Measurements from ENCODE around the gene SPRR1A.
A peak's percentile ranks its signal among the peaks of the same experiment; 100 is the strongest.

Gene SPRR1A

DNA sequence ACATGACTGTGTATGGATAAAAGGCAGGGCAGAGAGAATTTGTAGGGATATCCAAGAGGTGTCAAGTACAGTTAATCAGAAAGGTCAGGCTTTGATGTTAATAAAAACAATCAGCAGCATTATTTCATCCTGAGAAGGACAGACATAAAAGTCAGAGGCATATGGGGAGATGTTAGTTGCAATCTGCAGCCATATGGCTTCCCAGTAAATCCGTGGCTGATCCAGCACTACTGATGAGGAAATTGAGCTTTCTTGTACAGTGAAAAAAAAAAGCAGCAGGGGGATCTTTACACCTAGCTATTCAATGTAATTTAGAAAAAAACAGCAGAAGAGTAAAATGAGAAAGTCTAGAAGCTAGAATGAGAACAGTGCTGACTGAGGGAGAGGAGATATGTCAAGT is 44.9 kb downstream of the SPRR1A start:
- H3K36me3 ChIP-seq (ENCODE audit: control insufficient read depth, insufficient read depth, low read length), result no peaks in the 10 kb centered on the region
- TF ChIP-seq, protein P1, sequence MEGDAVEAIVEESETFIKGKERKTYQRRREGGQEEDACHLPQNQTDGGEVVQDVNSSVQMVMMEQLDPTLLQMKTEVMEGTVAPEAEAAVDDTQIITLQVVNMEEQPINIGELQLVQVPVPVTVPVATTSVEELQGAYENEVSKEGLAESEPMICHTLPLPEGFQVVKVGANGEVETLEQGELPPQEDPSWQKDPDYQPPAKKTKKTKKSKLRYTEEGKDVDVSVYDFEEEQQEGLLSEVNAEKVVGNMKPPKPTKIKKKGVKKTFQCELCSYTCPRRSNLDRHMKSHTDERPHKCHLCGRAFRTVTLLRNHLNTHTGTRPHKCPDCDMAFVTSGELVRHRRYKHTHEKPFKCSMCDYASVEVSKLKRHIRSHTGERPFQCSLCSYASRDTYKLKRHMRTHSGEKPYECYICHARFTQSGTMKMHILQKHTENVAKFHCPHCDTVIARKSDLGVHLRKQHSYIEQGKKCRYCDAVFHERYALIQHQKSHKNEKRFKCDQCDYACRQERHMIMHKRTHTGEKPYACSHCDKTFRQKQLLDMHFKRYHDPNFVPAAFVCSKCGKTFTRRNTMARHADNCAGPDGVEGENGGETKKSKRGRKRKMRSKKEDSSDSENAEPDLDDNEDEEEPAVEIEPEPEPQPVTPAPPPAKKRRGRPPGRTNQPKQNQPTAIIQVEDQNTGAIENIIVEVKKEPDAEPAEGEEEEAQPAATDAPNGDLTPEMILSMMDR (IDR thresholded peaks at IDR 0.05; ENCODE audit: insufficient read depth, low read length, poor library complexity, severe bottlenecking), result no peak
- H3K4me3 ChIP-seq (replicated peaks; ENCODE audit: low read depth, low read length), result no peak overlapping the region
- H3K27me3 ChIP-seq (replicated peaks; ENCODE audit: control insufficient read depth, insufficient read depth, low read length), result no peaks in the 10 kb centered on the region
- no peak for DNase-seq (ENCODE audit: extremely low read depth, insufficient read length)

DNA sequence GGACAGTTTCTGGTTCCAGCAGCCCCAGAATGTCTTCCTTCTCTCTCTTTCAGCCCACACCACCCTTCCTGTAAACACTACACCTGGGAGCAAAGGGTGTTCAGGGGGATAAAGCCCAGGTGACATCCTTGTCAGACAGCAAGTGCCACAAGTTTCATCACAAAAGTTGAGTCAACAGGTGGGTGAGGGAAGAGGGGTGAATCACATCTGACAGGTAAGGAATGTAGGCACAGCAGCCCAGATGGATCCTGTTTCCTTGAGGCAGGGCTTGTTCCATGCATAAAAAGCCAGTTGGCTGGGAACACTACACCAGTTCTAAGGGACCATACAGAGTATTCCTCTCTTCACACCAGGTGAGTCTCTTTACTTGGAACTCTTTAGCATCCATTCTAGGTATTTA is 47.0 kb downstream of the SPRR1A start, which contains the start of gene SPRR1B:
TSS of gene SPRR1B (plus strand) at position 309 of the 400 bp plus-strand sequence. CDS start 1,143 bp downstream, outside the sequence.
- Histone ChIP-seq H3K27me3 (replicated peaks; ENCODE audit: control insufficient read depth, insufficient read depth, low read length) (0 out of 2 replicates have a peak, but pooled peaks cover 1% of the 10 kb centered on the region), H3K4me3 (replicated peaks; ENCODE audit: low read depth, low read length) (no peak within 1 kb of the TSS), H3K36me3 (ENCODE audit: control insufficient read depth, insufficient read depth, low read length) (no peaks in the 10 kb centered on the region)
- DNase-seq (ENCODE audit: extremely low read depth, insufficient read length), result no peak
- TF ChIP-seq, protein P1 (IDR thresholded peaks at IDR 0.05; ENCODE audit: insufficient read depth, low read length, poor library complexity, severe bottlenecking), result no peak

DNA sequence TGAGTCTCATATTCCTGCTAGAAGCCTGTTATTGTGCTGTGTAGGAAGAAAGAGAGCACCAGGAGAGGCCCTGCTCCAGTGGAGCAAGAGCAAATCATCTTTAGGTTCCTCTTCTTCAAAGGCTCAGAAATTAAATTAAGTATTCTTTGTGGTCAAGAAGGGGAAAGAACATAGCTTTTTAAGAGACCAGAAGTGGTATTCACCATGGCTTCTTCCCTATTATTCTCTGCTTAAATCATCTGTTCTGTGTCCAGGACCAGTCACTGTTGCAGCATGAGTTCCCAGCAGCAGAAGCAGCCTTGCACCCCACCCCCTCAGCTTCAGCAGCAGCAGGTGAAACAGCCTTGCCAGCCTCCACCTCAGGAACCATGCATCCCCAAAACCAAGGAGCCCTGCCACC is 48.2 kb downstream of the SPRR1A start:
- H3K36me3 ChIP-seq (ENCODE audit: control insufficient read depth, insufficient read depth, low read length), result no peaks in the 10 kb centered on the region
- H3K4me3 ChIP-seq (replicated peaks; ENCODE audit: low read depth, low read length), result no peak overlapping the region
- H3K27me3 ChIP-seq (replicated peaks; ENCODE audit: control insufficient read depth, insufficient read depth, low read length), result 0 out of 2 replicates have a peak, but pooled peaks cover 1% of the 10 kb centered on the region
- DNase-seq (ENCODE audit: extremely low read depth, insufficient read length), result no peak
- TF ChIP-seq, protein P1 (IDR thresholded peaks at IDR 0.05; ENCODE audit: insufficient read depth, low read length, poor library complexity, severe bottlenecking), result no peak

DNA sequence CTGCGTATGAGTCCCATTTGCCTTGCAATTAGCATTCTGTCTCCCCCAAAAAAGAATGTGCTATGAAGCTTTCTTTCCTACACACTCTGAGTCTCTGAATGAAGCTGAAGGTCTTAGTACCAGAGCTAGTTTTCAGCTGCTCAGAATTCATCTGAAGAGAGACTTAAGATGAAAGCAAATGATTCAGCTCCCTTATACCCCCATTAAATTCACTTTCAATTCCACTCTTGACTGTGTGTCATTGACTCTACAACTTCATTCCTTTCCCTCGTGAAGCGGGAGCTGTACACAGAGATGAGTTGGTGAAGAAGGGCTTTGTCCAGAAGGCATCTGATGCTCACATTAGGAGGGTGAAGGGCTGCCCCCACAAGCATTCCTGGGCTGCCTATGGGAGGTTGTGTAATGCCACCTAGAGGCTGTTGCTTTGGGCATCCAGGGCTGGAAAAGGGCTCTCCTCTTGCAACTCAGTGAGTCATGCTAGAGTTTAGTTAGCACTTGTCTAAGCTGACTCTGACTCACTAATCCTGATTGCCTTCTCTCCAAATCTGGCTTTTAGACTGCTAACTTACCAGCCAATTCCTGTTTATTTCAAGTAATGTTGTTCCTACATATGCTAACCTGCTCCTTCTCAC is 48.9 kb downstream of the SPRR1A start:
- TF ChIP-seq, protein P1 (IDR thresholded peaks at IDR 0.05; ENCODE audit: insufficient read depth, low read length, poor library complexity, severe bottlenecking), result peak; percentile 46
- Histone ChIP-seq H3K36me3 (ENCODE audit: control insufficient read depth, insufficient read depth, low read length) (no peaks in the 10 kb centered on the region), H3K27me3 (replicated peaks; ENCODE audit: control insufficient read depth, insufficient read depth, low read length) (0 out of 2 replicates have a peak, but pooled peaks cover 1% of the 10 kb centered on the region), H3K4me3 (replicated peaks; ENCODE audit: low read depth, low read length) (no peak overlapping the region)
- DNase-seq (ENCODE audit: extremely low read depth, insufficient read length), result no peak

DNA sequence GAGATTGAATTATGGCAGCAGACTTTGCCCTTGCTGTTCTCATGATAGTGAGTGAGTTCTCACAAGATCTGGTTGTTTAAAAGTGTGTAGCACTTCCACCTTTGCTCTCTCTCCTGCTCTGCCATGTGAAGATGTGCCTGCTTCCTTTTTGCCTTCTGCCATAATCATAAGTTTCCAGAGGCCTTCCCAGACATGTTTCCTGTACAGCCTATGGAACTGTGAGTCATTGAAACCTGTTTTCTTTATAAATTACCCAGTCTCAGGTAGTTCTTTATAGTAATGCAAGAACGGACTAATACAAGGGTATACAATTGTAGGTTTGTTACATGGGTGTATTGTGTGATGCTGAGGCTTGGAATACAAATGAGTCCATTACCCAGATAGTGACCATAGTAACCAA is 51.3 kb downstream of the SPRR1A start:
- TF ChIP-seq, protein P1 (IDR thresholded peaks at IDR 0.05; ENCODE audit: insufficient read depth, low read length, poor library complexity, severe bottlenecking), result no peak
- DNase-seq (ENCODE audit: extremely low read depth, insufficient read length), result no peak
- H3K27me3 ChIP-seq (replicated peaks; ENCODE audit: control insufficient read depth, insufficient read depth, low read length), result 0 out of 2 replicates have a peak, but pooled peaks cover 1% of the 10 kb centered on the region
- no peak overlapping the region for H3K4me3 ChIP-seq (replicated peaks; ENCODE audit: low read depth, low read length)
- H3K36me3 ChIP-seq (ENCODE audit: control insufficient read depth, insufficient read depth, low read length), result no peaks in the 10 kb centered on the region
